Measurements from ENCODE around the gene NXPE3.

NXPE3 gene

GRCh38 chr3:101814835-101815234 is 35.8 kb downstream of the NXPE3 start:
- H3K9me3 ChIP-seq (ENCODE audit: insufficient read depth, low read depth, low read length): no peaks in the 10 kb centered on the region
- no peaks in the 10 kb centered on the region for H3F3A ChIP-seq (ENCODE audit: low read depth)
- H3K4me2 ChIP-seq (ENCODE audit: low read depth, low read length, poor library complexity, severe bottlenecking): no peak overlapping the region
- no peaks in the 10 kb centered on the region; the same call in 1 of the 2 replicates for H3K79me2 ChIP-seq (ENCODE audit: insufficient read depth, low read length)
- no peaks in the 10 kb centered on the region for H3K27me3 ChIP-seq (ENCODE audit: insufficient read depth, low read length, poor library complexity, severe bottlenecking)
- peaks cover 18% of the 10 kb centered on the region for H3K4me1 ChIP-seq (ENCODE audit: insufficient read depth, low read length, poor library complexity, severe bottlenecking)
- no peaks in the 10 kb centered on the region for H4K20me1 ChIP-seq (ENCODE audit: insufficient read depth, low read length, poor library complexity, severe bottlenecking)
- no peak overlapping the region for H3K4me3 ChIP-seq (ENCODE audit: low read length, poor library complexity, severe bottlenecking)
- no peak overlapping the region for H2AFZ ChIP-seq (ENCODE audit: low read length)
- no peaks in the 10 kb centered on the region for H3K9me2 ChIP-seq (replicated peaks; ENCODE audit: low read depth, low read length)
- no peak for TF ChIP-seq EZH2phosphoT487 (IDR thresholded peaks at IDR 0.05; ENCODE audit: borderline replicate concordance)
- TF ChIP-seq CTCF (conservative IDR thresholded peaks at IDR 0.05; ENCODE audit: low read length): no peak
- peak overlapping the region; percentile 23 for H3K9ac ChIP-seq (ENCODE audit: low read depth, low read length, poor library complexity, severe bottlenecking)
- peaks cover 14% of the 10 kb centered on the region; the same call in 1 of the 2 replicates for H3K36me3 ChIP-seq (ENCODE audit: insufficient read depth, low read length)

DNA sequence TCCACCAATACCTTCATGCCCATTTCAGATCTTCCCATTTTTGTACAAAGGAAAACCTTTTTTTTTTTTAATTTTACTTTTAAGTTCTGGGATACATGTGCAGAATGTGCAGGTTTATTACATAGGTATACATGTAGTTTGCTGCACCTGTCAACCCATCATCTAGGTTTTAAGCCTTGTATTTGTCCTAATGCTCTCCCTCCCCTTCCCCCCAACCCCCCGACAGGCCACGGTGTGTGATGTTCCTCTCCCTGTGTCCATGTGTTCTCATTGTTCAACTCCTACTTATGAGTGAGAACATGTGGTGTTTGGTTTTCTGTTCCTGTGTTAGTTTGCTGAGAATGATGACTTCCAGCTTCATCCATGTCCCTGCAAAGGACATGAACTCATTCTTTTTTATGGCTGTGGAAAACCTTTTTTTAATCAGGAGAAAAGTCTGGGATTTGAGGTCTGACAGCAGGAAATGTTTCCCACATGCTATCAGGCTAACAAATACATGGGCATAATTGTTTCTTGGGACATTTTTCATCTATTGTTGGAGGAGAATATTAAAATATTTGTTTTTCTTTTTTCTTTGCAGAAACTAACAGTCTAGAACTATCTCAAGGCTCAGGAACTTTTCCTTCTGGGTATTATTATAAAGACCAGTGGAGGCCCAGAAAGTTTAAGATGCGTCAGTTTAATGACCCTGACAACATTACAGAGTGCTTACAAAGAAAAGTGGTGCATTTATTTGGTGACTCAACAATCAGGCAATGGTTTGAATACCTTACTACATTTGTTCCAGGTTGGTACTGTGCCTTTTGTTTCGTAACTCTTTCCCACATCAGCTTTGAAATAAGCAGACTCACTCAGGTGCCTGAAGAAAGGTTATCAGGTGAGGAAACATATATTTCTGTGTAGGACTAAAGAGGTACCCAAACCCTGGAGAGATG is 37.5 kb downstream of the NXPE3 start:
- no peak for TF ChIP-seq EZH2phosphoT487 (IDR thresholded peaks at IDR 0.05; ENCODE audit: borderline replicate concordance)
- TF ChIP-seq CTCF (conservative IDR thresholded peaks at IDR 0.05; ENCODE audit: low read length): no peak
- Histone ChIP-seq H3K9me3 (ENCODE audit: insufficient read depth, low read depth, low read length) (no peaks in the 10 kb centered on the region), H3K27me3 (ENCODE audit: insufficient read depth, low read length, poor library complexity, severe bottlenecking) (no peaks in the 10 kb centered on the region), H3K9ac (ENCODE audit: low read depth, low read length, poor library complexity, severe bottlenecking) (no peak overlapping the region), H3K36me3 (ENCODE audit: insufficient read depth, low read length) (peaks cover 16% of the 10 kb centered on the region; the same call in 1 of the 2 replicates), H3K4me2 (ENCODE audit: low read depth, low read length, poor library complexity, severe bottlenecking) (no peak overlapping the region), H3K79me2 (ENCODE audit: insufficient read depth, low read length) (no peaks in the 10 kb centered on the region; the same call in 1 of the 2 replicates), H3K4me1 (ENCODE audit: insufficient read depth, low read length, poor library complexity, severe bottlenecking) (peaks cover 9% of the 10 kb centered on the region), H3K9me2 (replicated peaks; ENCODE audit: low read depth, low read length) (no peaks in the 10 kb centered on the region), H4K20me1 (ENCODE audit: insufficient read depth, low read length, poor library complexity, severe bottlenecking) (no peaks in the 10 kb centered on the region), H2AFZ (ENCODE audit: low read length) (no peak overlapping the region), H3K4me3 (ENCODE audit: low read length, poor library complexity, severe bottlenecking) (no peak overlapping the region), H3F3A (ENCODE audit: low read depth) (no peaks in the 10 kb centered on the region)

- Histone ChIP-seq H3F3A (ENCODE audit: low read depth) (no peaks in the 10 kb centered on the region), H3K9me2 (replicated peaks; ENCODE audit: low read depth, low read length) (no peaks in the 10 kb centered on the region), H3K9ac (ENCODE audit: low read depth, low read length, poor library complexity, severe bottlenecking) (no peak overlapping the region), H3K9me3 (ENCODE audit: insufficient read depth, low read depth, low read length) (no peaks in the 10 kb centered on the region), H3K79me2 (ENCODE audit: insufficient read depth, low read length) (no peaks in the 10 kb centered on the region; the same call in 1 of the 2 replicates), H3K27me3 (ENCODE audit: insufficient read depth, low read length, poor library complexity, severe bottlenecking) (no peaks in the 10 kb centered on the region), H3K4me1 (ENCODE audit: insufficient read depth, low read length, poor library complexity, severe bottlenecking) (peaks cover 9% of the 10 kb centered on the region), H2AFZ (ENCODE audit: low read length) (no peak overlapping the region), H4K20me1 (ENCODE audit: insufficient read depth, low read length, poor library complexity, severe bottlenecking) (no peaks in the 10 kb centered on the region), H3K4me2 (ENCODE audit: low read depth, low read length, poor library complexity, severe bottlenecking) (no peak overlapping the region), H3K4me3 (ENCODE audit: low read length, poor library complexity, severe bottlenecking) (no peak overlapping the region), H3K36me3 (ENCODE audit: insufficient read depth, low read length) (peaks cover 22% of the 10 kb centered on the region; the same call in 1 of the 2 replicates)
- TF ChIP-seq CTCF (conservative IDR thresholded peaks at IDR 0.05; ENCODE audit: low read length): no peak
- TF ChIP-seq EZH2phosphoT487 (IDR thresholded peaks at IDR 0.05; ENCODE audit: borderline replicate concordance): no peak
Measured at GRCh38 chr3:101817992-101818391, 39.0 kb downstream of the NXPE3 start.

Measured in Loucy (cell line).